Stimulated activated CD8-positive, alpha-beta memory T cell treated with anti-CD3 and anti-CD28 coated beads, Interleukin-7, amount 100 ng/mL, for 4 hours (primary cell): ENCODE data around the gene RETREG3.
"Not testable (repeated sequence)": the region's sequence is repeated elsewhere in the genome, so short reads cannot be mapped to it uniquely, and the experiment has no call there.

ENCODE experiments used
- DNase-seq, 2 donors: peaks; one replicate each; pipeline ENCODE4 v3.0.0-alpha.2; 2020; ENCODE audit warnings: low read depth in 2 of 2

The RETREG3 gene, protein sequence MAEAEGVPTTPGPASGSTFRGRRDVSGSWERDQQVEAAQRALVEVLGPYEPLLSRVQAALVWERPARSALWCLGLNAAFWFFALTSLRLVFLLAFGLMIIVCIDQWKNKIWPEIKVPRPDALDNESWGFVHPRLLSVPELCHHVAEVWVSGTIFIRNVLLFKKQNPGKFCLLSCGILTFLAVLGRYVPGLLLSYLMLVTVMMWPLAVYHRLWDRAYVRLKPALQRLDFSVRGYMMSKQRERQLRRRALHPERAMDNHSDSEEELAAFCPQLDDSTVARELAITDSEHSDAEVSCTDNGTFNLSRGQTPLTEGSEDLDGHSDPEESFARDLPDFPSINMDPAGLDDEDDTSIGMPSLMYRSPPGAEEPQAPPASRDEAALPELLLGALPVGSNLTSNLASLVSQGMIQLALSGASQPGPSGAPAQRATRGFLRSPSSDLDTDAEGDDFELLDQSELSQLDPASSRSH

GRCh38 chr17:42609182-42609813, at the start of gene RETREG3, which contains the start of gene TUBG1:
TSS of gene RETREG3 (minus strand) at chr17:42609374. CDS start at chr17:42609324, 50 bp downstream.
TSS of gene TUBG1 (plus strand) at chr17:42609683. CDS start at chr17:42609738, 55 bp downstream.
- DNase-seq = peak; percentile 97 to 99

DNA sequence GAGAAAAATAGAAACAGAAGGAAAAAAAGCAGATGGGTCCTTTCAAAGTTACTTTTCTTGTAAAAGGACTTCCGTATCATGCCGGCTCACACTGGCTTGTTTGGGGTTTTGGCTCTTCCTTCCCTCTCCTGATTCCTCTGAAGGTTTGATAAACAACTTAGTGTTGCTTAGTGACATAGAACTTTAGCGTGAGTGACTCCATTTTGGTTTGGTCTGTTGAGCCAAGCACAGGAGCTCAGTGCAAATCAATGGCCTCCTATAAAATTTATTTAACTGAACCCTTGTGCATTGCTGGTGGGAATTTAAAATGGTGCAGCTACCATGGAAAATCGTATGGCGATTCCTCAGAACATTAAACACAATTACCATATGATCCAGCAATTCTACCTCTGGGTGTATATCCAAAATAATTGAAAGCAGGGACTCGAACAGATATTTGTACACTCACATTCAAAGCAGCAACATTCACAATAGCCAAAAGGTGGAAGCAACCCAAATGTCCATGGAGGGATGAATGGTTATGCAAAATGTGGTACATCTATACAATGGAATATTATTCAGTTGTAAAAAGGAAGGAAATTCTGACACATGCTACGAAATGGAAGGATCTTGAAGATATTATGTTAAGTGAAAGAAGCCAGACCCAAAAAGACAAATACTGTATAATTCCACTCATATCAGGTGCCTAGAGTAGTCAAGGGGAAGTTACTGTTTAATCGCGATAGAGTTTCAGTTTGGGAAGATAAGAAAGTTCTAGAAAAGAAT, 48.8 kb upstream of the RETREG3 start:
- DNase-seq = no peak

DNA sequence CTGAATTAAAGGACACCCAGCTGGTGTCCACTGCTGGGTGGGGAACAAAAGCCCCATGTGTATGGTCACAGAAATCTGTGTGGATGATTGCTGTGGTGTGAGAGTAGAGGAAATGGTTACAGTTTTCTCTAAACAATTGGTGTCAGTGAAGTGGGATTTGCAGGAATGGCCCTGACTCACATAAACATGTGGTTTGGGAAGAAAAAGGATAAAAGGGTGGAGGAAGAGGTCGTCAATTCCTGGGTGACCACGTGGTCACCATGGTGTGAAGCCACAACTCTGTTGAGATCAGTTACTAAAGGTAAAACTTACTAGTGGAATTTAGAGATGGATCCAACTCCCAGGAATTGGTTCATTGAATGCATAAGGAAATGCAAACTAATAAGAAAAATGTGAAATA, 46.4 kb upstream of the RETREG3 start:
- DNase-seq = no peak

DNA sequence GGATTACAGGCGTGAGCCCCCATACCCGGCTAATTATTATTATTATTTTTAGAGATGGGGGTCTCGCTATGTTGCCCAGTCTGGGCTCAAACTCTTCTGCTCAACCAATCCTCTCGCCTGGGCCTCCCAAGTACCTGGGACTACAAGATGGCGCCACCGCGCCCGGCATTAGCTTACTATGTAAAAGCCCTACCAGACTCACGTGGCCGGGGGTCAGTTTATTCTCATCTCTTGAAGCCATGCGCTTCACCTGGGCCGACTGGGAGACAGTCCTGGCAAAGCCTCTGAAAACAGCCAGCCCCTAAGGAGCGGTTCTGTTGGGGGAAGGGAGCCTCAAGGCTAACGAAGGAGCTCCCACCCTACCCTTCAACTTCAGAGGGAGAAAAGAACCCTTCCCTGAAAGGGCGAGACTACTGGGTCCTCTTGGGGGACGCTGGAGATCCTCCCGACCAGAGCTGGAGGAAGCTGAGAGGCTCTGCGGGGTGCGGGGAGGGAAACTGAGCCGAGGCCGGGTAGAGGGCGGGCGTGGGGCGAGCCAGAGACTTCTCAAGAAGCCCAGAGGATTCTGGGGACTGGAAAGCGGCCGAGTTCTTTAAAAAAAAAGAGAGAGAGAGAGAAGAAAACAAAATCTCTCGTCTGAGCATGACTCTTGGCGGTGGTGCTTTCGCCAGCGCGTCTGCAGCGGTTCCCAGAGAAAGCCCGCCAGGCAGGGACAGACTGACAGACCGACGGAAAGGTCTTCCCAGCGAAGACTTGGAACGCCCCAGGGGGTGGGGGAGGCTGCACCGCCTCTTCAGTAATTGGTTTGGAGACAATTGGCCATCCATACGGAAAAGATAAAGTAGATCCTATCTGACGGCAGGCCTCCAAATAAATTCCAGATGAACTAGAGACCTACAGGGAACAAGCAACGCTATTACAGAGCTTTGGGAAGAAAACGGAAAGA, 44.3 kb upstream of the RETREG3 start:
- DNase-seq = no peak

DNA sequence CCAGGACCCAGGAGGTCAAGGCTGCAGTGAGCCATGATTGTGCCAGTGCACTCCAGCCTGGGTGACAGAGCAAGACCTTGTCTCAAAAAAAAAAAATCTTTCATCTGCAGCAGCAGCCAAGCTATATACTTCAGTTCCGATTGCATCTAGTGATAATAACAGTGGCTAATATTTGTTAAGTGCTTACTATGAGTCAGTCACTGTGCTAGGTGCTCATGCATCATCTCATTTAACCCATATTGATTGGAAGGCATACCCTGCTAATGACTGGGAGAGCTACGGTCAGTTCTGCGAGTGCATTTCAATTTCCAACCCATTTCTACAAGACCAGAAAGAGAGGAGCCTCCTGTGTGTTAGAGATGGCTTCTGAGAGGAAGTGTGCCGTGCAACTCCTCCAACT, 42.2 kb upstream of the RETREG3 start:
- no peak for DNase-seq

DNA sequence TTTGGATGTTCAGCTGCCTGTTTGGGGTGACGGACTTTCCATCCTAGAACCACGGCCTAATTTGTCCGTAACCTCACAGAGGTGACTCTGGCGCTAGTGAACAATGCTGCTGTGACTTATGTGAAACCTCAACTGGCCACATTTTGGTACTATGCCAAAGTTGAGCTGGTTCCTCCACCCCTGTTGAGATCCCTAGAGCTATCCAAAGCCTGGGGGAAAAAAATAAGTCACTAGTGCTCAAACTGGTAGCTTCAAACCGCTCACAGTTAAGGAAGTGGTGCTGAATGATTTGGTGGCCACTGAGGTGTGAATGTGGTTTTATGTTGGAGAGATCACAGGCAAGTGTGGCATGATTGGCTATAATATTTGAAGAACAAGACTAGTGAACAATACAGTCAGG, 38.6 kb upstream of the RETREG3 start:
- DNase-seq = no peak

- DNase-seq = no peak
These were observed 33.2 kb upstream of the RETREG3 start for GRCh38 chr17:42642336-42642735.

DNA sequence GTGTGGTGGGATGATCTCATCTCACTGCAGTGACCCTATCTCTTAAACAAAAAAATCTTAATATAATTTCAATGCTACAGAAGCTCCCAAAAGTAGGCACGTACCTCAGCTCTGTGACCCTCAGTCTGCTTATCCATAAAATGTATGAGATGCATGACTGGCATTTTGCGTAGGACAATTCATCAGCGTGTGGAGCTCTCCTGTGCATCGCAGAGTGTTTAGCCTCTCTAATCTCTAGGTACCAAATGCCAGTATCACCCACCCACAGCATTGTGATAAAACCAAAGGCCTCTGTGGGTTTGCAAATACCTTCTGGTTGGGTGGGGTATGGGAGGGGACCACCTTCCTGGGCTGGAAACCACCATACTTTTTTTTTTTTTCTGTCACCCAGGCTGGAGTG, 30.9 kb upstream of the RETREG3 start:
- DNase-seq = no peak

DNA sequence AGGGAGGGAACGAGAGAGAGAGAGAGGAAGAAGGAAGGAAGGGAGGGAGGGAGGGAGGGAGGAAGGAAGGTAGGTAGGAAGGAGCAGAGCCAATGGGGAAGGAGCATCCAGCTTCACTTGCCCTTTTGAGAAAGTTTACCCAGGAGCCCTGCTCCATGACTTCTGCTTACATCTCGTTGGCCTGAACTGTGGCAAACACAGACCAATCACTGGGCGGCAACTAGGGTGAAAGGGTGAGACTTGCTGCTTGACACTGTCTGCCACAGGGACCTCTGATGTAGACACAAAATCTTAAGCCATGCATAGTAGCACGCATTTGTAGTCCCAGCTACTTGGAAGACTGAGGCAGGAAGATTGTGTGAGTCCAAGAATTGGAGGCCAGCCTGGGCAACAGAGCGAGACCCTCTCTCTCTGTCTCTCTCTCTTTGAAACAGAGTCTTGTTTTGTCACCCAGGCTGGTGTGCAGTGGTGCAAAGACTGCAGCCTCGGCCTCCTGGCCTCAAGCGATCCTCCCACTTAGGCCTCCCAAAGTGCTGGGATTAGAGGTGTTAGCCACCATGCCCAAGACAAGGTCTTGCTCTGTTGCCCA, 30.4 kb upstream of the RETREG3 start:
- DNase-seq = no peak

DNA sequence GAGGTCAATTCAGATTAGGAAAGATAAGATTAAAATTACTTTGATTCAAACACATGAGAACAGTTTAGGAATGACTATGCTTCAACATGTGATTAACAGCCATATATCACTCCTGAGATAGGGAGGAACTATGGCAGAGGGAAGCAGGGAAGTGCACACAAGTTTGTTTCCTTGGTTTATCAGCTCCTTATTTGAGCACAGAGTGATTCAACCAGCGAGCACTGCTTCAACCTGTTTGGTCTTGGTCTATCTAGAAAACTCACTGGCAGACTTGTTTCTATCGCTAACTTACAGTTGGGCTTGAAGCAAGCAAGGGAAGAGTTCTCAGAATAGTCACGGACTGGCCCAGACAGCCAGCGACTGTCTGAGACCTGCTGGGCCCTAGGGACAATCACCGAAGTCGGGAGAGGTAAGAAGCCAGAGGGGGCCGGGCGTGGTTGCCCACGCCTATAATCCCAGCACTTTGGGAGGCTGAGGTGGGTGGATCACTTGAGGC, 23.8 kb upstream of the RETREG3 start:
- DNase-seq = no peak

DNA sequence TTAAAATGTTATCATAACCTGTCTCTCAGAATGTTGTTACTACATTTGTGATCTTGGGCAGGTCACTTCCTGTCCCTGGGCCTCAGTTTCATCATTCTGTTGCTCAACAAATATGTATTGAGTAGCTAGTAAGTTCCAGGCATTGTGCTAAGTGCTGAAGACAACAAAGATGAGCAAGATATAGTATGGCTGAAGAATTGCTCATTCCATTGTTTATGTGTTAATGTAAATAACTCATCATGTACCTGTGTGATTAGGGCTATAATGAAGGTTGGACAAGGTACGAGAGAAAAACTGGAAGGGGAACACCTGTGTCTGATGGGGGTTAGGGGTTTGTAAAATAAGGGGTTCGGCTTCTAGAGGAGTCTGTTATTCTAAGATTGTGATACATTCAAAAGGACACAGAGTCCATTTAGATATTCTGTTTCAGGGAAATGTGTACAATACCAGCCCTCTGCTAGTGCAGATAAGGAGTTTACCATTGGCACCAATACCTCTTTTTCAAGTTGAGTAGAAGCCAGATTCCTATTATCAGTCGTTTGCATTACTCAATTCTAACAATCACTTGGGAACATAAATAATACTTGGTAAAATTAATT, 20.3 kb upstream of the RETREG3 start:
- DNase-seq = no peak

GRCh38 chr17:42627032-42627764, 18.0 kb upstream of the RETREG3 start:
- not testable (repeated sequence) for DNase-seq

GRCh38 chr17:42623732-42624596, 14.8 kb upstream of the RETREG3 start:
- DNase-seq = no peak

GRCh38 chr17:42623271-42623670, 14.1 kb upstream of the RETREG3 start:
- no peak for DNase-seq

DNA sequence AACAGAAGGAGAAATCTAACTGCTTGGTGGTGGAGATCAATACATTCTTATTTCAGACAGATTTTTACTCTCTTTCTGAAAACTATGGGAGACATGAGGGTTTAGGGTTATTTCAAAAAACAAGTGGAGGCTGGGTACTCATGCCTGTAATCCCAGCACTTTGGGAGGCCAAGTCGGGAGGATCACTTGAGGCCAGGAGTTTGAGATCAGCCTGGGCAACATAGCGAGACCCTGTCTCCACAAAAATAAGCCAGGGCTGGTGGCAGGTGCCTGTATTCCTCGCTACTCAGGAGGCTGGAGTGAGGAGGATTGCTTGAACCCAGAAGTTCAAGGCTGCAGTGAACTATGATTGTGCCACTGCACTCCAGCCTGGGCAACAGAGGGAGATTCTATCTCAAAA, 12.8 kb upstream of the RETREG3 start:
- not testable (repeated sequence) for DNase-seq

GRCh38 chr17:42618442-42619150, 9.4 kb upstream of the RETREG3 start:
- DNase-seq = no peak

- no peak for DNase-seq
These were observed 8.8 kb upstream of the RETREG3 start for GRCh38 chr17:42617956-42618431.
